CD8-positive, alpha-beta memory T cell (primary cell): ENCODE data around the gene MYOG. TPM values are rescaled to one million over a fixed set of nuclear protein-coding genes. Genes with fewer than 3 reads are reported as not detected.

Source experiments
- CTCF ChIA-PET: fragments of 350-600 bp; sonication (Branson Sonifier 250); formaldehyde crosslinking; loops from one replicate; lab custom pipeline; 2021; ENCODE audit warnings: antibody characterized with exemption; lab: Charles Lee
- POLR2A ChIA-PET: fragments of 350-600 bp; sonication (Branson Sonifier 250); formaldehyde crosslinking; loops from one replicate; lab custom pipeline; 2021; ENCODE audit warnings: antibody characterized with exemption; lab: Charles Lee
- DNase-seq, 5 donors: peaks; one replicate each; pipeline versions ENCODE4 v3.0.0 to v3.0.0-alpha.2; 2020 to 2022; ENCODE audit warnings: mixed read lengths in 1 of 5
- H3K27ac ChIP-seq: one replicate; pipeline ENCODE4 v1.7.0; 2013; ENCODE audit warnings: low read depth, mild to moderate bottlenecking, low read length, moderate library complexity
- H3K27me3 ChIP-seq: 2 replicates; pipeline ENCODE4 v1.7.0; 2013; ENCODE audit warnings: low read length, mild to moderate bottlenecking; ENCODE audit not compliant: insufficient read depth, poor library complexity, severe bottlenecking
- H3K36me3 ChIP-seq: 2 replicates; pipeline ENCODE4 v1.7.0; 2013; ENCODE audit warnings: mild to moderate bottlenecking, low read length, moderate library complexity; ENCODE audit not compliant: insufficient read depth
- H3K4me1 ChIP-seq: 2 replicates; pipeline ENCODE4 v1.7.0; 2013; ENCODE audit warnings: mild to moderate bottlenecking, low read length, moderate library complexity; ENCODE audit not compliant: insufficient read depth
- H3K4me3 ChIP-seq: 2 replicates; pipeline ENCODE4 v1.7.0; 2013; ENCODE audit warnings: mild to moderate bottlenecking, low read length
- H3K9me3 ChIP-seq: 2 replicates; pipeline ENCODE4 v1.7.0; 2013; ENCODE audit warnings: mild to moderate bottlenecking, low read length
- H3K27ac Mint-ChIP-seq, 8 donors: one replicate each; pipeline ENCODE4 v1.8.0; 2020 to 2021; ENCODE audit warnings: mixed read lengths in 8 of 8, mild to moderate bottlenecking in 6 of 8, inconsistent platforms in 3 of 8, moderate library complexity in 3 of 8
- H3K27me3 Mint-ChIP-seq, 2 donors: one replicate each; pipeline ENCODE4 v1.8.0; 2020 to 2021; ENCODE audit warnings: mixed read lengths in 2 of 2, mild to moderate bottlenecking in 1 of 2, moderate library complexity in 1 of 2
- H3K36me3 Mint-ChIP-seq, 3 donors: one replicate each; pipeline ENCODE4 v1.8.0; 2020 to 2021; ENCODE audit warnings: mixed read lengths in 3 of 3, inconsistent platforms in 1 of 3, mild to moderate bottlenecking in 1 of 3
- H3K4me1 Mint-ChIP-seq, 3 donors: one replicate each; pipeline ENCODE4 v1.8.0; 2020 to 2021; ENCODE audit warnings: mixed read lengths in 3 of 3, inconsistent platforms in 1 of 3, mild to moderate bottlenecking in 1 of 3
- H3K4me3 Mint-ChIP-seq, 7 donors: one replicate each; pipeline ENCODE4 v1.8.0; 2020 to 2021; ENCODE audit warnings: mixed read lengths in 7 of 7, mild to moderate bottlenecking in 6 of 7, moderate library complexity in 4 of 7, inconsistent platforms in 2 of 7
- H3K9me3 Mint-ChIP-seq, 5 donors: one replicate each; pipeline ENCODE4 v1.8.0; 2020 to 2022; ENCODE audit warnings: mixed read lengths in 5 of 5, mild to moderate bottlenecking in 3 of 5, moderate library complexity in 2 of 5, inconsistent platforms in 1 of 5
- polyA plus RNA-seq: library from polyadenylated mRNA; unstranded; fragments of 300-500 nt; fragmentation: Illumina TruSeq; gene quantifications from one replicate; pipeline ENCODE4 v1.2.3, GENCODE V29; 2021
- total RNA-seq, 2 experiments: library from RNA; stranded (reverse); gene quantifications; one replicate each; pipeline ENCODE4 v1.2.3, GENCODE V29; 2021

Gene MYOG
- total RNA-seq (not detected), polyA plus RNA-seq (not detected)

- Mint-ChIP-seq H3K36me3 (no peaks in the 10 kb centered on the region), H3K9me3 (no peaks in the 10 kb centered on the region), H3K4me1 (no peaks in the 10 kb centered on the region), H3K27me3 (peaks cover 13 to 31% of the 10 kb centered on the region in 2 donors), H3K27ac (no peak within 1 kb of the TSS), H3K4me3 (no peak within 1 kb of the TSS)
- H3K27ac ChIP-seq = no peak within 1 kb of the TSS
- POLR2A ChIA-PET = no interaction called here
- H3K36me3 ChIP-seq = no peaks in the 10 kb centered on the region
- H3K9me3 ChIP-seq = no peaks in the 10 kb centered on the region
- H3K4me3 ChIP-seq = no peak within 1 kb of the TSS
- no peaks in the 10 kb centered on the region for H3K4me1 ChIP-seq
- CTCF ChIA-PET = no interaction called here
- H3K27me3 ChIP-seq = no peaks in the 10 kb centered on the region
- DNase-seq = no peak
Observed at GRCh38 chr1:203085528-203086406, at the start of gene MYOG. MYOG (minus strand) TSS chr1:203086012; CDS start chr1:203085961, 51 bp downstream.

DNA sequence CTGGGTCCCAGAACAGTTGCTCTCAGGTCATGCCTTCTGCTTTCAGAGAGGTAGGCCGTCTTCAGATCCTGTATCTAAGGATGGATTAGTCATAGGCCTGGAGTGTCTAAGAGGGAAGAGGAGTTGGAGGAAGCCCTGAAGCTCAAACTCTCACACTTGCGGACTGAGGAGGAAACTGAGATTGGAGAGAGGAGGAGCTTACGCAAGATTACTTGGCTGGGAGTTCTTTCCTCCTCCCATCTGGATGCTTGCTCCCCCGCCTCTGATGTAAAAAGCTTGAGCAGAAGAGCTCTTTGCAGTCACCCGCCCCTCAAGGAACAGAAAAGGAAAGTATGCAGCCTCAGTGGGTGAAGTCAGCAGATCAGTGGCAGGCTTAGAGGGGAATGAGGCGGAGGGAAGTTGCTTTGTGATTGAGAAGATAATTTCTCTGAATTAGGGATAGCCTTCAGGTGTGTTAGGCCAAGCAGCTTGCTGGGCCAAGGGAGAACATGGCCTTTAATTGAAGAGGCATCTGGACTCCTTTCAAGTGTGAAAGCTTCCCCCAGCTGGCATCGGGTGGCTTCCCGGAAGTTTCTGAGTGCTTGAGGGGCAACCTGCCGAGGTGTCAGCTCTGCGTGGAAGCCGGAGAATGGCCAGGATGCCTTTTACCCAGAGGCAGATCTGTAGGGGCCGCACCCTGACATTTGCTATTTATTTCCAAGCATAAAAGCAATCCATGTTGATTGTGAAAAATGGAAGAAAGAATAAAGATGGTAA lies 48.3 kb upstream of the MYOG start:
- Histone ChIP-seq H3K4me3 (no peak overlapping the region), H3K27me3 (no peaks in the 10 kb centered on the region), H3K27ac (no peak overlapping the region), H3K36me3 (no peaks in the 10 kb centered on the region), H3K9me3 (no peaks in the 10 kb centered on the region), H3K4me1 (no peaks in the 10 kb centered on the region)
- Mint-ChIP-seq H3K27ac (peak overlapping the region in 1 of 8 donors; percentile 29), H3K4me1 (peaks cover 0 to 5% (median 0%) of the 10 kb centered on the region in 3 donors), H3K9me3 (no peaks in the 10 kb centered on the region), H3K27me3 (peaks cover 23 to 39% of the 10 kb centered on the region in 2 donors), H3K4me3 (no peak overlapping the region), H3K36me3 (no peaks in the 10 kb centered on the region)
- ChIA-PET CTCF (no interaction called here), POLR2A (no interaction called here)
- DNase-seq = peak in 1 of 5 donors; percentile 35

DNA sequence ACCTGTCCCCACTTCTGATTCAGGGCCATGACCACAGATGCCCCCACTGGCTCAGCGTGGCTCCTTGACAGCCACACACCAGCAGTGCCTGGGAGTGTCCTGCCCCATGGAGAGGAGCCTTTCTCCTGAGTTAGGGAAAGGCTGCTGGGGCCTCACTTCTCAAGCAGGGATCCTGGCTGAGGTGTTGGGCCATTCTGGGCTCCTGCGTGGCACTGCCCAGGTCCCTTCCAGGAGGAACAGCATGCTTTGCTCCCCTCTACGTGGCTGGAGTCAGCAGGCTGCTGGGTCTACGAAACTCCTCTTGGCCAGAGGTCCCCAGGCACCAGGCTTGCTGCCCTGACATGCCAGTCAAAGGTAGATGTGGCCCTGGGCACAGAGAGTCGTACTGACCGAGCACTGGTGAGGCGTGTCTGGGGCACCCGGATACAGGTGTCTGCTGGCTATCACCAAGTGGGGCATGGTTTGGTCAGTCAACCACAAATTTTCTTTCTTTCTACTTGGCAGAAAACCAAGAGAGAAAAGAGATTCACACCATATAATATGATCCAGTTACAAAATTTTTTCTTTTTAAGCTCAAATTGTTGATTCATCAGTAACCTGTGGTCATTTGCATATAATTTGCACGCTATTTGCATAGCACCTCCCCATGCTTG lies 45.9 kb upstream of the MYOG start:
- no peak for DNase-seq
- Histone ChIP-seq H3K36me3 (no peaks in the 10 kb centered on the region), H3K4me1 (no peaks in the 10 kb centered on the region), H3K27me3 (peaks cover 3% of the 10 kb centered on the region), H3K4me3 (no peak overlapping the region), H3K27ac (no peak overlapping the region), H3K9me3 (no peaks in the 10 kb centered on the region)
- no peaks in the 10 kb centered on the region for H3K36me3 Mint-ChIP-seq
- H3K27me3 Mint-ChIP-seq = peaks cover 33 to 53% of the 10 kb centered on the region in 2 donors
- H3K27ac Mint-ChIP-seq = no peak overlapping the region
- no peak overlapping the region for H3K4me3 Mint-ChIP-seq
- H3K4me1 Mint-ChIP-seq = peaks cover 7 to 14% (median 13%) of the 10 kb centered on the region in 3 donors
- ChIA-PET CTCF (no interaction called here), POLR2A (no interaction called here)
- no peaks in the 10 kb centered on the region for H3K9me3 Mint-ChIP-seq

GRCh38 chr1:203130358-203130985 lies 44.7 kb upstream of the MYOG start:
- POLR2A ChIA-PET = no interaction called here
- Mint-ChIP-seq H3K4me3 (no peak overlapping the region), H3K27ac (no peak overlapping the region), H3K36me3 (no peaks in the 10 kb centered on the region), H3K9me3 (no peaks in the 10 kb centered on the region), H3K4me1 (peaks cover 7 to 14% (median 11%) of the 10 kb centered on the region in 3 donors), H3K27me3 (peaks cover 43 to 57% of the 10 kb centered on the region in 2 donors)
- CTCF ChIA-PET = no interaction called here
- DNase-seq = peak in 1 of 5 donors; percentile 6
- Histone ChIP-seq H3K27me3 (peaks cover 11% of the 10 kb centered on the region), H3K9me3 (no peaks in the 10 kb centered on the region), H3K36me3 (no peaks in the 10 kb centered on the region), H3K27ac (no peak overlapping the region), H3K4me3 (no peak overlapping the region), H3K4me1 (no peaks in the 10 kb centered on the region)

- Mint-ChIP-seq H3K9me3 (no peaks in the 10 kb centered on the region), H3K27me3 (peaks cover 44 to 65% of the 10 kb centered on the region in 2 donors)
- H3K27me3 ChIP-seq = peaks cover 11% of the 10 kb centered on the region
Observed at GRCh38 chr1:203129501-203130231, 43.9 kb upstream of the MYOG start.

GRCh38 chr1:203128716-203129500 lies 43.1 kb upstream of the MYOG start:
- no peaks in the 10 kb centered on the region for H3K4me1 ChIP-seq
- H3K27me3 ChIP-seq = peaks cover 11% of the 10 kb centered on the region
- Mint-ChIP-seq H3K27me3 (peaks cover 46 to 73% of the 10 kb centered on the region in 2 donors), H3K9me3 (no peaks in the 10 kb centered on the region), H3K4me1 (peaks cover 7 to 14% (median 11%) of the 10 kb centered on the region in 3 donors), H3K27ac (no peak overlapping the region), H3K36me3 (no peaks in the 10 kb centered on the region), H3K4me3 (no peak overlapping the region)
- DNase-seq = peak in 1 of 5 donors; percentile 28
- H3K9me3 ChIP-seq = no peaks in the 10 kb centered on the region
- no peak overlapping the region for H3K27ac ChIP-seq
- CTCF ChIA-PET = no interaction called here
- POLR2A ChIA-PET = no interaction called here
- H3K36me3 ChIP-seq = no peaks in the 10 kb centered on the region
- H3K4me3 ChIP-seq = no peak overlapping the region

More at GRCh38 chr1:203129501-203130231, 43.9 kb upstream of the MYOG start:
- CTCF ChIA-PET = no interaction called here
- no peak overlapping the region for H3K27ac Mint-ChIP-seq
- Histone ChIP-seq H3K4me3 (no peak overlapping the region), H3K4me1 (no peaks in the 10 kb centered on the region), H3K27ac (no peak overlapping the region), H3K36me3 (no peaks in the 10 kb centered on the region), H3K9me3 (no peaks in the 10 kb centered on the region)
- no peak overlapping the region for H3K4me3 Mint-ChIP-seq
- POLR2A ChIA-PET = no interaction called here
- no peaks in the 10 kb centered on the region for H3K36me3 Mint-ChIP-seq
- DNase-seq = peak in 1 of 5 donors; percentile 14
- peaks cover 7 to 14% (median 11%) of the 10 kb centered on the region in 3 donors for H3K4me1 Mint-ChIP-seq

- Histone ChIP-seq H3K27me3 (peaks cover 11% of the 10 kb centered on the region), H3K4me1 (no peaks in the 10 kb centered on the region), H3K27ac (no peak overlapping the region), H3K4me3 (no peak overlapping the region), H3K9me3 (no peaks in the 10 kb centered on the region), H3K36me3 (no peaks in the 10 kb centered on the region)
- Mint-ChIP-seq H3K4me3 (no peak overlapping the region), H3K27me3 (peaks cover 47 to 76% of the 10 kb centered on the region in 2 donors), H3K36me3 (no peaks in the 10 kb centered on the region), H3K9me3 (no peaks in the 10 kb centered on the region), H3K27ac (no peak overlapping the region), H3K4me1 (peaks cover 7 to 14% (median 11%) of the 10 kb centered on the region in 3 donors)
- CTCF ChIA-PET = no interaction called here
- peak in 1 of 5 donors; percentile 9 for DNase-seq
- POLR2A ChIA-PET = no interaction called here
Observed at GRCh38 chr1:203128431-203128715, 42.6 kb upstream of the MYOG start.
